Fibroblast of lung (primary cell): ENCODE results near the gene GPR3.

ENCODE experiments used
- EZH2 ChIP-seq: IDR thresholded peaks from 2 replicates; pipeline ENCODE4 v1.5.1; 2012; ENCODE audit warnings: low read length, control low read depth, mild to moderate bottlenecking; ENCODE audit errors: missing control alignments
- TF ChIP-seq, protein P1 (sequence below), 2 donors: IDR thresholded peaks in 1 of 2; conservative IDR thresholded peaks in 1 of 2; 1 replicate in 1 of 2; 2 replicates in 1 of 2; pipeline ENCODE4 v1.5.1; 2011 to 2012; ENCODE audit warnings: low read length in 2 of 2, control low read depth in 1 of 2, inconsistent platforms in 1 of 2, low read depth in 1 of 2, mild to moderate bottlenecking in 1 of 2

DNA sequence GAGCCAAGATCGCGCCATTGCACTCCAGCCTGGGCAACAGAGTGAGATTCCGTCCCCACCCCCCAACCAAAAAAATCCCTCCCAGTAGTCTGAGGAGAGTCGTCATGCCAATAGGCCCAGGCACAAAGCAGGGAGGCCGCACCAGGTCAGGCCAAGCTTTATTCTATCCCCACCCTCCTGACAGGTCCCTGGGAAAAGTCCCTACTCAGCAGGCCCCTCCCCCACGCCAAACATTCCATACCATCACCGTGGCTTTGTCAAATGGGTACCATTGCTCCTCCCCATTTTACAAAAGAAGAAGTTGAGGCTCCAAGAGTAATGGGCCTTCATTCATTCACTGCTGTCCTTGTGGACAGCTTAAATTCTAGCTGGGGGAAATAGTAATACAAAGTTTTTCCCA, 5.3 kb downstream of the GPR3 start:
- no peak for TF ChIP-seq EZH2
- TF ChIP-seq, protein P1, sequence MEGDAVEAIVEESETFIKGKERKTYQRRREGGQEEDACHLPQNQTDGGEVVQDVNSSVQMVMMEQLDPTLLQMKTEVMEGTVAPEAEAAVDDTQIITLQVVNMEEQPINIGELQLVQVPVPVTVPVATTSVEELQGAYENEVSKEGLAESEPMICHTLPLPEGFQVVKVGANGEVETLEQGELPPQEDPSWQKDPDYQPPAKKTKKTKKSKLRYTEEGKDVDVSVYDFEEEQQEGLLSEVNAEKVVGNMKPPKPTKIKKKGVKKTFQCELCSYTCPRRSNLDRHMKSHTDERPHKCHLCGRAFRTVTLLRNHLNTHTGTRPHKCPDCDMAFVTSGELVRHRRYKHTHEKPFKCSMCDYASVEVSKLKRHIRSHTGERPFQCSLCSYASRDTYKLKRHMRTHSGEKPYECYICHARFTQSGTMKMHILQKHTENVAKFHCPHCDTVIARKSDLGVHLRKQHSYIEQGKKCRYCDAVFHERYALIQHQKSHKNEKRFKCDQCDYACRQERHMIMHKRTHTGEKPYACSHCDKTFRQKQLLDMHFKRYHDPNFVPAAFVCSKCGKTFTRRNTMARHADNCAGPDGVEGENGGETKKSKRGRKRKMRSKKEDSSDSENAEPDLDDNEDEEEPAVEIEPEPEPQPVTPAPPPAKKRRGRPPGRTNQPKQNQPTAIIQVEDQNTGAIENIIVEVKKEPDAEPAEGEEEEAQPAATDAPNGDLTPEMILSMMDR (conservative IDR thresholded peaks at IDR 0.05 in 1 of 2, IDR thresholded peaks at IDR 0.05 in 1 of 2; ENCODE audit: low read depth in 1 of 2, low read length in 2 of 2), result no peak
